Mononuclear cell (primary cell): Measurements from ENCODE around the gene OR52A1. TPM values are rescaled to one million over a fixed set of nuclear protein-coding genes. Genes with fewer than 3 reads are reported as not detected.

Experiments used
- H3K27me3 ChIP-seq: 2 replicates; pipeline ENCODE4 v1.6.0; 2011; ENCODE audit warnings: low read length, control low read depth; ENCODE audit not compliant: insufficient read depth
- H3K4me1 ChIP-seq: 2 replicates; pipeline ENCODE4 v1.5.1; 2011; ENCODE audit warnings: mild to moderate bottlenecking, low read length, control low read depth; ENCODE audit not compliant: insufficient read depth
- H3K4me3 ChIP-seq: 2 replicates; pipeline ENCODE4 v1.5.1; 2011; ENCODE audit warnings: mild to moderate bottlenecking, low read length, moderate library complexity
- H3K9me3 ChIP-seq: 2 replicates; pipeline ENCODE4 v1.5.1; 2011; ENCODE audit warnings: low read depth, mild to moderate bottlenecking, control low read depth, low read length
- total RNA-seq: library from RNA; depleted of rRNA; stranded (reverse); fragments of >200 nt; gene quantifications from one replicate; pipeline ENCODE4 v1.2.3, GENCODE V29; 2012

OR52A1 gene
- total RNA-seq, 1 donor, result not detected

GRCh38 chr11:5107285-5107684 lies 47.3 kb downstream of the OR52A1 start:
- Histone ChIP-seq H3K27me3 (peaks cover 2% of the 10 kb centered on the region), H3K4me1 (no peaks in the 10 kb centered on the region), H3K4me3 (no peak overlapping the region), H3K9me3 (no peaks in the 10 kb centered on the region)

DNA sequence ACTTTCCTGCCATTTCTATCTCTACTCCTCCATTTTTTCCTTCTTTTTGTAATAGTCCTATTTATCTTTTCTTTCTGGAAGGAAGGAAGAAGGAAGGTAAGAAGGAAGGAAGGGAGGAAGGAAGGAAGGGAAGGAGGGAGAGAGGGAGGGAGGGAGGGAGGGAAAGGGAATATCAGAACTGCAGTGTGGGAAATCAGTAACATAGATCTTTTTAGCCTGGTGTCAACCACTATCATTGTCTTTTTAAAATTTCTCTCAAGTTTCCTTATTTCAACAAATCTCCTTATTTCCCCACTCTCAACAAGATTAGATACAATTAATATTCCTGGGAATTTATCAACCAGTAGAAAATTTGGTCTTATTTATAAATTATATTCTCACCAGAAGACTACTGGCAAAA lies 51.5 kb downstream of the OR52A1 start:
- no peak overlapping the region for H3K4me3 ChIP-seq
- peaks cover 2% of the 10 kb centered on the region for H3K27me3 ChIP-seq
- H3K4me1 ChIP-seq, result no peaks in the 10 kb centered on the region
- H3K9me3 ChIP-seq, result no peaks in the 10 kb centered on the region

- Histone ChIP-seq H3K4me1 (no peaks in the 10 kb centered on the region), H3K9me3 (no peaks in the 10 kb centered on the region), H3K4me3 (no peak overlapping the region), H3K27me3 (peaks cover 2% of the 10 kb centered on the region)
Measured at GRCh38 chr11:5102246-5102645, 52.3 kb downstream of the OR52A1 start.

DNA sequence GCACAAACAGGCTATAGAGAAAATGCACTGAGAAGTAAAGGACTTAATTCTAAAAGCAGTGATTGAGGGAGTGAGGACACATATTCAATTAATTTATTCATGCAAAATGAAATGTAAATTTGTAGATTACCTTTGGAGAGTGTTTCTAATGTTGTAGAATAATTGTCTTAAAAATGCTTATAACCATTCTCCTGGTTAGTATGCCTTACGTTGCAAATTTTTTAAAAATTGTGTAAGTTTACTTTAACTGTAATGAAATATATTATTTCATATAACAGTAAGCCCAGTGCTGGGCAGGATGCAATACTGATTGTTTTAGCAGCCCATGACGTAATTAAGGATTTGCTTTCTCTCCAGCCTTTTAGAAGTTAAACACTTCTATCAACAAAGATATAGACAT lies 58.5 kb downstream of the OR52A1 start:
- Histone ChIP-seq H3K9me3 (no peaks in the 10 kb centered on the region), H3K4me1 (no peaks in the 10 kb centered on the region), H3K27me3 (no peaks in the 10 kb centered on the region), H3K4me3 (no peak overlapping the region)

Other genes starting within 250 kb of the OR52A1 start
- not detected for gene OR51G2, start 235.4 kb downstream of the OR52A1 start, total RNA-seq
- not detected for gene OR51G1, start 230.4 kb downstream of the OR52A1 start, total RNA-seq
- not detected for gene OR51A4, start 207.2 kb downstream of the OR52A1 start, total RNA-seq
- not detected for gene OR51A2, start 199.0 kb downstream of the OR52A1 start, total RNA-seq
- gene OR51L1, start 159.9 kb downstream of the OR52A1 start, total RNA-seq, result not detected
- not detected for gene OR52J3, start 108.2 kb downstream of the OR52A1 start, total RNA-seq
- not detected for gene OR52E2, start 95.1 kb downstream of the OR52A1 start, total RNA-seq
- gene OR52E1, start 85.2 kb downstream of the OR52A1 start, total RNA-seq, result not detected
- gene OR52A5, start 16.4 kb downstream of the OR52A1 start, total RNA-seq, result not detected
- gene OR51V1, start 45.9 kb upstream of the OR52A1 start, total RNA-seq, result not detected
- gene HBB, start 72.3 kb upstream of the OR52A1 start, total RNA-seq, result 76.0 TPM
- gene HBD, start 79.7 kb upstream of the OR52A1 start, total RNA-seq, result 0.94 TPM
- not detected for gene HBG1, start 95.1 kb upstream of the OR52A1 start, total RNA-seq
- gene HBG2, start 100.0 kb upstream of the OR52A1 start, total RNA-seq, result 3.9 TPM
- gene HBE1, start 115.2 kb upstream of the OR52A1 start, total RNA-seq, result 0.94 TPM
- gene OR51B4, start 147.2 kb upstream of the OR52A1 start, total RNA-seq, result not detected
- gene OR51B2, start 169.5 kb upstream of the OR52A1 start, total RNA-seq, result not detected
- 0.31 TPM for gene OR51B5, start 188.8 kb upstream of the OR52A1 start, total RNA-seq
- not detected for gene OR51B6, start 196.8 kb upstream of the OR52A1 start, total RNA-seq
- gene OR51M1, start 229.1 kb upstream of the OR52A1 start, total RNA-seq, result 0.10 TPM